ENCODE data around the gene RBM38.

DNA sequence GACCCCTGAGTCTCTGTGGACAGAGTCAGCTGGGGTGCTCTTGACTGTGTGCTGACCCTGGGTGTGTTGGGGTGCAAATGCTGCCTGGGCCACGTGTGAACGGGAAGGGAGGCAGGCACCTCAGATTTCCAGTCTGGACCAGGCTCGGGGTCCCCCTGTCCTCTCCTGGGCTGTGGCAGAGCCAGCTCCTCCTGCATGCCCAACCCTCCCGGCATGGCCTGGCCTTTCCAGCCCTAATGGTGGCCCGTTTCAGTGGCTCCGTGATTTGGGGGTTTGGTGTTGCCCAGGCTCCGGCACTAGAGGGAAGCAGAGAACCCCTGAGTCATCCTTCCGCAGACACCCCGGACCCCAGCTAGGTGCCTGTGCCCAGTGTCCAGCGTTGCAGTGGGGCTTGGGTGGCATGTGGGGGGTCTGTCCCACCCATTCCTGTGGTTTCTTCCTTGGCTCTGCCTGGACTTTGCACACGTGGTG is 9.1 kb downstream of the RBM38 start:
- TF ChIP-seq POLR2A (IDR thresholded peaks at IDR 0.05; ENCODE audit: low read depth, low read length) (no peak), POLR2AphosphoS5 (IDR thresholded peaks at IDR 0.05; ENCODE audit: low read depth, low read length) (0 out of 2 replicates have a peak, but pooled peaks have one; percentile 14)

Measured in GM12892 (cell line).